T-cell (primary cell): ENCODE measurements around the gene PQBP1. TPM values are rescaled to one million over a fixed set of nuclear protein-coding genes. Genes with fewer than 3 reads are reported as not detected.

Experiments
- ATAC-seq, 4 experiments: fragments of 200-7000 bp in 3 of 4; fragments of 150-1000 bp in 1 of 4; cut with Tn5 transposase; replicated peaks in 1 of 4; 1 replicate in 3 of 4; 2 replicates in 1 of 4; pipeline ENCODE4 v1.10.0; 2021; ENCODE audit warnings: moderate library complexity in 3 of 4, mild to moderate bottlenecking in 2 of 4, moderate number of reproducible peaks in 1 of 4
- CTCF ChIA-PET, 2 donors: fragments of 300-600 bp; sonication (Branson Sonifier 250); formaldehyde crosslinking; loops; one replicate each; lab custom pipeline; 2022; ENCODE audit warnings: antibody characterized with exemption in 2 of 2; lab: Charles Lee
- POLR2A ChIA-PET, 2 donors: fragments of 300-600 bp; sonication (Branson Sonifier 250); formaldehyde crosslinking; loops; one replicate each; lab custom pipeline; 2022; ENCODE audit warnings: antibody characterized with exemption in 2 of 2; lab: Charles Lee
- DNase-seq, 35 experiments: peaks; one replicate each; pipeline versions ENCODE4 v3.0.0 to v3.0.0-alpha.2; 2013 to 2023
- H3K27ac ChIP-seq: one replicate; pipeline ENCODE4 v1.5.1; 2013; ENCODE audit warnings: low read length
- H3K27me3 ChIP-seq, 2 experiments: replicated peaks in 1 of 2; 1 replicate in 1 of 2; 2 replicates in 1 of 2; pipeline versions ENCODE4 v1.6.1 to v1.7.0; 2013; ENCODE audit warnings: low read length in 1 of 2, mixed read lengths in 1 of 2; ENCODE audit not compliant: control insufficient read depth in 2 of 2, insufficient read depth in 2 of 2; ENCODE audit errors: extremely low read depth in 1 of 2
- H3K36me3 ChIP-seq, 2 donors: 1 replicate in 1 of 2; 2 replicates in 1 of 2; pipeline versions ENCODE4 v1.6.1 to v1.7.0; 2013; ENCODE audit warnings: low read length in 1 of 2; ENCODE audit not compliant: control insufficient read depth in 2 of 2, insufficient read depth in 1 of 2; ENCODE audit errors: extremely low read depth in 1 of 2
- H3K4me1 ChIP-seq, 2 experiments: 1 replicate in 1 of 2; 2 replicates in 1 of 2; pipeline versions ENCODE4 v1.6.1 to v1.7.0; 2013; ENCODE audit warnings: low read length in 2 of 2, mixed read lengths in 1 of 2; ENCODE audit not compliant: insufficient read depth in 2 of 2, control insufficient read depth in 1 of 2; ENCODE audit errors: extremely low read depth in 1 of 2
- H3K4me3 ChIP-seq, 2 donors: 1 replicate in 1 of 2; 2 replicates in 1 of 2; pipeline versions ENCODE4 v1.5.1 to v1.7.0; 2013; ENCODE audit warnings: mild to moderate bottlenecking in 2 of 2, low read length in 1 of 2, moderate library complexity in 1 of 2; ENCODE audit not compliant: control insufficient read depth in 1 of 2; ENCODE audit errors: extremely low read depth in 1 of 2
- H3K9me3 ChIP-seq: 2 replicates; pipeline ENCODE4 v1.7.0; 2013
- H3K27ac Mint-ChIP-seq, 2 donors: one replicate each; pipeline ENCODE4 v1.8.0; 2020 to 2021; ENCODE audit warnings: mild to moderate bottlenecking in 2 of 2, mixed read lengths in 2 of 2
- H3K27me3 Mint-ChIP-seq, 2 donors: one replicate each; pipeline ENCODE4 v1.8.0; 2021 to 2022; ENCODE audit warnings: mixed read lengths in 2 of 2
- H3K36me3 Mint-ChIP-seq: one replicate; pipeline ENCODE4 v1.8.0; 2021; ENCODE audit warnings: mixed read lengths
- H3K4me1 Mint-ChIP-seq, 3 donors: one replicate each; pipeline ENCODE4 v1.8.0; 2020 to 2022; ENCODE audit warnings: mixed read lengths in 3 of 3, mild to moderate bottlenecking in 1 of 3
- H3K4me3 Mint-ChIP-seq, 3 donors: one replicate each; pipeline ENCODE4 v1.8.0; 2020 to 2022; ENCODE audit warnings: mild to moderate bottlenecking in 3 of 3, mixed read lengths in 3 of 3, moderate library complexity in 3 of 3
- H3K9me3 Mint-ChIP-seq, 3 donors: one replicate each; pipeline ENCODE4 v1.8.0; 2020 to 2022; ENCODE audit warnings: mixed read lengths in 3 of 3
- WGBS: methylation state at CpG from one replicate; pipeline ENCODE4 v1.1.5; 2013; ENCODE audit warnings: missing lambda C conversion rate; ENCODE audit not compliant: insufficient coverage; 5-methylcytosine and 5-hydroxymethylcytosine counted together
- total RNA-seq, 35 experiments: library from RNA in 6 of 35; stranded (reverse) in 6 of 35; fragments of 120-200 nt in 1 of 35; gene quantifications; one replicate each; pipeline versions ENCODE4 v1.2.1 to v1.2.4 and lab custom pipeline; 2013 to 2026

PQBP1 gene
- total RNA-seq, 5 donors from 2014 or later (not counting 1 experiment from before 2014, with no cell fraction given) = 62.5 to 79.5 (median 73.9) TPM

DNA sequence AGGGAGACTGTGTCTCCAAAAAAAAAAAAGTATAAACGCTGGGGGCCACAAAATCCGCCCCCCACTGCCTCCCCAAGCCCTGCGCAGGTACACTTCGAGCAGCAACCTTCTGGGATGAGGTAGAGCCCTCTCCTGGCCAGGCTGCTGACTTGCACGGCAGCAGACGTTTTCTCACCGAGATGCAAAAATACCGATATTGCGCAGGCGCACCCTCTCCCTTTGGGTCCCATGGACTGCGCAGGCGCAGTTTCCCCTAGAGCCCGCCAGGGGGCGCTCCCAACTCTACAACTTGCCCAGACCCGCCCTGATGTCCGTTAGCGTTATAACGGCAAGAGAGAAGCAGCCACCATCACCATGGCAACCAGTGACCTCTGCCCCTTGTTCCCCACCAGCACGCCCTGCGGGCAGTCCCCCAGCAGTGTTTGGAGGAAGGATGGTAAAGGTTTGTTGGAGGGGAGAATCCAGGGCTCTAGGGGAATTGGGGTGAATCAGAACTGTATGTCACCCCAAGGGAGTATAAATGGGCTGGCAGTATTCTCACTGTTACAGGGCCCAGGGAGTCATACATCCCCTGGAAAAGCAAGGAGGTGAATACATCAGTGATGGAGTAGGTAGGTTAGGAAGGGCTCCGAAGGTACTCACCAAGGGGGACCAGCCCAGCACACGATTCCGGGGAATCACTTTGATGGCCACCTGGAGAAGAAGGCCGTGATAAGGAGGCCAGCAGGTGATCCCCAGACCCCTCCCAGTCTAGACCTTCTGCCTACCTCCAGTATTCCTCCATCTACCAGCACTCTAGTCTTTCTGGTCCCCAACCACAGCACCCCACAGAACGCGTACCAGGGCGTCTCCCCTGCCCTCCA is 19.6 kb downstream of the PQBP1 start:
- H3K27ac Mint-ChIP-seq = peak overlapping the region; percentile 74 to 97
- 0% methylated on average over 10 of the region's 27 CpGs for WGBS
- DNase-seq (peak; percentile 80 to 91 (median 86)), ATAC-seq (peak; percentile 28 to 38 (median 34))
- H3K4me1 Mint-ChIP-seq = peaks cover 62 to 75% (median 67%) of the 10 kb centered on the region in 3 donors
- Histone ChIP-seq H3K4me1 (peaks cover 20 to 67% of the 10 kb centered on the region in 2 experiments), H3K4me3 (peak overlapping the region; percentile 75 to 98), H3K27me3 (no peaks in the 10 kb centered on the region), H3K36me3 (peaks cover 0 to 42% of the 10 kb centered on the region in 2 donors), H3K9me3 (no peaks in the 10 kb centered on the region), H3K27ac (peak overlapping the region; percentile 80)
- ChIA-PET POLR2A (interaction anchor here in 1 of 2 donors (0.6 kb wide), 1 partner anchor 116 kb away, joined by 3 read pairs; the partner anchor contains the start of gene HDAC6), CTCF (interaction anchor here (0.7 to 1.8 kb wide), 3 partner anchors 23 to 369 kb away, joined by 3 to 5 read pairs (median 3); no protein-coding TSS in a partner anchor)
- peak overlapping the region; percentile 86 to 97 (median 96) for H3K4me3 Mint-ChIP-seq
- peaks cover 30% of the 10 kb centered on the region for H3K36me3 Mint-ChIP-seq
- no peaks in the 10 kb centered on the region for H3K27me3 Mint-ChIP-seq
- H3K9me3 Mint-ChIP-seq = no peaks in the 10 kb centered on the region

DNA sequence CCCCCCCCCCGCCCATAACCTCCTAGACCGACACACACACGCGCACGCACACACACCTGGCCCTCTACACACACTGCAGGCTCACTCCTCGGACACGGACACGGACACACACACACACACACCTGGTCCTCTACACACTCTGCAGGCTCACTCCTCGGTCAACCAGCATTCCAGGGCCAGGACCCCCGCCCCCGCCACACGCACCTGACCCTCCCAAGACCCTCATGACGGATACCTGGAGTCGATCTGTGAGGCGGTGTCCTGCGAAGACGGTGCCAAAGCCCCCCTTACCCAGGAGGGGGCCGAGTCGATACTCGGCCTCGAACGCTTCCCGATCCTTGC is 20.5 kb downstream of the PQBP1 start:
- no peak for ATAC-seq
- POLR2A ChIA-PET = no interaction called here
- CTCF ChIA-PET = no interaction called here
- no peaks in the 10 kb centered on the region for H3K9me3 Mint-ChIP-seq
- Histone ChIP-seq H3K27ac (peak overlapping the region; percentile 80), H3K4me3 (peak overlapping the region; percentile 75 to 98), H3K36me3 (peaks cover 0 to 44% of the 10 kb centered on the region in 2 donors), H3K9me3 (no peaks in the 10 kb centered on the region), H3K27me3 (no peaks in the 10 kb centered on the region), H3K4me1 (peaks cover 20 to 67% of the 10 kb centered on the region in 2 experiments)
- H3K27me3 Mint-ChIP-seq = no peaks in the 10 kb centered on the region
- H3K4me1 Mint-ChIP-seq = peaks cover 64 to 76% (median 66%) of the 10 kb centered on the region in 3 donors
- WGBS = 0% methylated on average over 4 of the region's 23 CpGs
- no peak for DNase-seq
- H3K27ac Mint-ChIP-seq = peak overlapping the region; percentile 74 to 98
- H3K4me3 Mint-ChIP-seq = peak overlapping the region; percentile 86 to 97 (median 96)
- H3K36me3 Mint-ChIP-seq = peaks cover 33% of the 10 kb centered on the region

DNA sequence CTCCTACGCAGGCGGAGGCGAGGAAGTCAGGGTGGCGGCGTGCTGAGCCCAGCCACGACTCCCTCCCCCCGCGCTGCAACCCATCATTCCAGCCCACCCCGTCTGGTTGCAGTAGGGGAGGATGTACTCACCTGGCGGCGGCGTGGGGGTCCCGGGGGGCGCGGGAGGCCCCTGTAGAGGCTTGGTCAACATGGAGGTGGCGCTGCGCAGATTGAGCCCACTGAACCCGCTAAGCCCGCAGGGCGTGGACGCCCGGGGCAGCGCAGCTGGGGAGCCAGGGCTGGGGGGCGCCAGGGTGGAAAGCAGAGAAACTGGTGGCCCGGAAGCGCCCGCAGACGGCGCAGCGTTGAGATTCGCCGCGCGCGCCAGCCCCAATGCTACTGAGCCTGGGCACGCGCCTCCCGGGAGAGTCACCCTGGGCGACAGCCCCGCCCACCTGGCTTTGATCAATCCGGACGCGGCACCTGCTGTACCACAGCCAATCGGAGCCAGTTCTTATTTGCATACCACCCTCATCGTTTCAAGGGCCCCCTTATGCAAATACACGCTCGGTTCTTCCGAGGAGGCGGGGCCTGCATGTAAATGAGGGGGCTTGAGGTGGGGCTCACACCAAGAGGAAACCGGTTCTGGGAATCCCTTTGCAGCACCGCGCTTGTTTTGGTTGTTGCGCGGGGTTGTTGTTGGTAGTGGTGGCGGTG is 21.1 kb downstream of the PQBP1 start, which contains the start of gene PIM2:
PIM2 (minus strand) TSS at position 382 of the 698 bp plus-strand sequence; CDS start at position 192, 190 bp downstream.
- Histone ChIP-seq H3K9me3 (no peaks in the 10 kb centered on the region), H3K4me1 (peaks cover 20 to 68% of the 10 kb centered on the region in 2 experiments), H3K27ac (peak within 1 kb of the TSS; percentile 92), H3K27me3 (no peaks in the 10 kb centered on the region), H3K4me3 (peak within 1 kb of the TSS; percentile 75 to 98), H3K36me3 (peaks cover 0 to 44% of the 10 kb centered on the region in 2 donors)
- peaks cover 62 to 73% (median 63%) of the 10 kb centered on the region in 3 donors for H3K4me1 Mint-ChIP-seq
- peak within 1 kb of the TSS; percentile 86 to 97 (median 96) for H3K4me3 Mint-ChIP-seq
- H3K27me3 Mint-ChIP-seq = no peaks in the 10 kb centered on the region
- H3K9me3 Mint-ChIP-seq = no peaks in the 10 kb centered on the region
- POLR2A ChIA-PET = interaction anchor here (0.6 to 1.0 kb wide), 3 partner anchors 17 to 272 kb away, joined by 3 to 13 read pairs (median 4); no protein-coding TSS in a partner anchor
- peaks cover 33% of the 10 kb centered on the region for H3K36me3 Mint-ChIP-seq
- ATAC-seq = peak; percentile 74 to 77 (median 76)
- peak; percentile 73 to 96 (median 92) for DNase-seq
- CTCF ChIA-PET = interaction anchor here (0.6 to 0.7 kb wide), 4 partner anchors 11 to 169 kb away, joined by 3 to 7 read pairs (median 3); no protein-coding TSS in a partner anchor
- 0% methylated on average over 14 of the region's 55 CpGs for WGBS
- H3K27ac Mint-ChIP-seq = peak within 1 kb of the TSS; percentile 74 to 98

DNA sequence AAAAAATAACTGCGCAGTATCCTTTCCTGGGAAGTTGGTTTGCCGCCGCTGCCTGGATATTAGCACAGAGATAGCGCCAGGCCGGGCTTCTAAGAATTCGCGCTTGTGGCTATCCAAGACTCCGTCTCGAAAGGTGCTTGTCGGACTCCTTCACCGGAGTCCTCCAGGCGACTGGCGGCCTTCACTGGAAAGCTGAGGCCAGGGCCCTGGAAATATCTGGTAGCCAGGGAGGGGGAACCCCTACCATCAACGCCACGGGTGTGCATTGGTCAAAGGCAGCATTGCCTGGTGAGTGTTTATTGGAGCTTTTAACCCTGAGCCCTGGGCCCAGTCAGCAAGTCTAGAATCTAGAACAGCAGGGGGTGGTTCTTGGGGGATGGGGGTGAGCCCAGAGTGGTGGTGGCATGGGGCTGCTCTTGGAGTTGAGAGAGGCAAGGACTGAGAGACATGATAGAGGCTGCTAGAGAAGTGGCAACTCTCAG is 21.7 kb downstream of the PQBP1 start:
- Mint-ChIP-seq H3K36me3 (peaks cover 33% of the 10 kb centered on the region), H3K4me1 (peaks cover 62 to 73% (median 63%) of the 10 kb centered on the region in 3 donors), H3K27ac (peak overlapping the region; percentile 74 to 98), H3K9me3 (no peaks in the 10 kb centered on the region), H3K27me3 (no peaks in the 10 kb centered on the region), H3K4me3 (peak overlapping the region; percentile 86 to 97 (median 96))
- ChIA-PET CTCF (interaction anchor here (0.6 to 0.7 kb wide), 4 partner anchors 12 to 169 kb away, joined by 3 to 7 read pairs (median 3); no protein-coding TSS in a partner anchor), POLR2A (interaction anchor here (0.6 to 1.0 kb wide), 4 partner anchors 17 to 271 kb away, joined by 3 to 13 read pairs (median 4); no protein-coding TSS in a partner anchor)
- peaks cover 20 to 68% of the 10 kb centered on the region in 2 experiments for H3K4me1 ChIP-seq
- peaks cover 0 to 40% of the 10 kb centered on the region in 2 donors for H3K36me3 ChIP-seq
- peak in 26 of 35 experiments; percentile 25 to 70 (median 52) for DNase-seq
- peak overlapping the region; percentile 74 to 98 for H3K4me3 ChIP-seq
- peak; percentile 17 to 35 (median 29) for ATAC-seq
- H3K27ac ChIP-seq = peak overlapping the region; percentile 92
- 2% methylated on average over 7 of the region's 15 CpGs for WGBS
- H3K27me3 ChIP-seq = no peaks in the 10 kb centered on the region
- H3K9me3 ChIP-seq = no peaks in the 10 kb centered on the region

DNA sequence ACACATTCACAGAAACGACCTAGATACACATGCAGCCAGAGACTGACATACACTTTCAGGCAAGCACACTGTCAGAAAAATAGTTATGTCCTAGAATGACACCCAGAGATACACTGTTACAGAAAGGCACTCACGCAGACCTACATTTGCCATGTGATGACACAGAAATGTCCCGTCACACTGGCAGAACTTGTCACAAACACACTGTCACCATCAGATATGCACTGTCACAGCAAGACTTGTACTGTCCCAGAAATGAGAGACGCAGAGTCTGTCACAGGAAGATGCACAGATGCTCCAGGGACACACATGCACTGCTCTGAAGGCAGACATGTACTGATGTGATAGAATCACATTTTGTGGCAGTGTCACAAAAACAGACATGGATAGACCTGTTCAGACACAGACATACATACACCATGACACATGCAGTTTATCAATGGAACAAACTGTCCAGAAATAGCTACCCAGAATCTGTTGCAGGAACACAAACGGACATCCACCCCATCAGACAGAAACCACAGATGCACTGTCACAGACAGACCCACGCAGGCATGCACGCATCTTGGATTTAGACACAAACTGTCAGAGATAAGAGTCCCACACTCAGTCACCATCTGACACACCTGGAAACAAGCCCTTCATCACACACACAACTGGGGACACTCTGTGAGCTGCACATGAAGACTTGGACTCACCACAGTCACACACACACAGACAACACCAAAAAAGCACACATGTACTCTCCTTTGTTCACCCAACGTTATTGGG is 22.4 kb downstream of the PQBP1 start:
- H3K27ac Mint-ChIP-seq = peak overlapping the region; percentile 74 to 98
- WGBS = 0% methylated on average over 2 of the region's 8 CpGs
- no peaks in the 10 kb centered on the region for H3K27me3 Mint-ChIP-seq
- Histone ChIP-seq H3K4me3 (peak overlapping the region; percentile 74 to 98), H3K36me3 (peaks cover 0 to 32% of the 10 kb centered on the region in 2 donors), H3K27me3 (no peaks in the 10 kb centered on the region), H3K27ac (peak overlapping the region; percentile 92), H3K4me1 (peaks cover 20 to 68% of the 10 kb centered on the region in 2 experiments), H3K9me3 (no peaks in the 10 kb centered on the region)
- H3K4me1 Mint-ChIP-seq = peaks cover 57 to 70% (median 58%) of the 10 kb centered on the region in 3 donors
- DNase-seq (peak in 25 of 35 experiments; percentile 15 to 74 (median 45)), ATAC-seq (peak; percentile 9 to 26 (median 14))
- H3K4me3 Mint-ChIP-seq = peak overlapping the region; percentile 86 to 97 (median 96)
- ChIA-PET CTCF (interaction anchor here in 1 of 2 donors (0.8 kb wide), 2 partner anchors 17 to 19 kb away, joined by 5 read pairs; no protein-coding TSS in a partner anchor), POLR2A (interaction anchor here (0.7 to 1.0 kb wide), 4 partner anchors 17 to 270 kb away, joined by 3 to 5 read pairs (median 4); no protein-coding TSS in a partner anchor)
- peaks cover 28% of the 10 kb centered on the region for H3K36me3 Mint-ChIP-seq
- H3K9me3 Mint-ChIP-seq = no peaks in the 10 kb centered on the region
